Raji (cell line): ENCODE data around the gene CFAP157.

ENCODE experiments used
- POLR2A ChIP-seq: IDR thresholded peaks from 2 replicates; pipeline ENCODE4 v1.6.1; 2011; ENCODE audit warnings: low read depth, low read length, control low read depth; ENCODE audit not compliant: insufficient read depth

CFAP157 gene

GRCh38 chr9:127720031-127720864 lies 13.5 kb downstream of the CFAP157 start:
- TF ChIP-seq POLR2A, result no peak

- TF ChIP-seq POLR2A, result no peak
These were observed 14.1 kb downstream of the CFAP157 start for GRCh38 chr9:127720865-127721227.

GRCh38 chr9:127721391-127721821 lies 14.6 kb downstream of the CFAP157 start:
- TF ChIP-seq POLR2A, result no peak

GRCh38 chr9:127722055-127722745 lies 15.4 kb downstream of the CFAP157 start:
- no peak for TF ChIP-seq POLR2A

GRCh38 chr9:127723013-127723412 lies 16.2 kb downstream of the CFAP157 start:
- no peak for TF ChIP-seq POLR2A

- TF ChIP-seq POLR2A, result no peak
These were observed 16.7 kb downstream of the CFAP157 start for GRCh38 chr9:127723444-127723843.

- no peak for TF ChIP-seq POLR2A
These were observed 17.2 kb downstream of the CFAP157 start for GRCh38 chr9:127724012-127724411.

GRCh38 chr9:127726871-127727270 lies 20.1 kb downstream of the CFAP157 start:
- no peak for TF ChIP-seq POLR2A

- TF ChIP-seq POLR2A, result no peak
These were observed 22.0 kb downstream of the CFAP157 start for GRCh38 chr9:127728808-127729207.

GRCh38 chr9:127729522-127730256 lies 22.9 kb downstream of the CFAP157 start:
- no peak for TF ChIP-seq POLR2A

GRCh38 chr9:127730262-127730661 lies 23.5 kb downstream of the CFAP157 start:
- TF ChIP-seq POLR2A, result no peak

GRCh38 chr9:127730799-127731410 lies 24.1 kb downstream of the CFAP157 start:
- TF ChIP-seq POLR2A, result no peak

- TF ChIP-seq POLR2A, result no peak
These were observed 25.1 kb downstream of the CFAP157 start for GRCh38 chr9:127731938-127732337.

- no peak for TF ChIP-seq POLR2A
These were observed 25.7 kb downstream of the CFAP157 start for GRCh38 chr9:127732444-127732843.

GRCh38 chr9:127733614-127734013 lies 26.8 kb downstream of the CFAP157 start:
- no peak for TF ChIP-seq POLR2A
